K562 (cell line): ENCODE results near the gene IKBKG.

Experiments
- ARNT ChIP-seq, 2 experiments: fragments of 450-650 bp; IDR thresholded peaks; 2 replicates each; pipeline ENCODE4 v1.6.1; 2016; ENCODE audit warnings: mild to moderate bottlenecking in 1 of 2
- EZH2 ChIP-seq: IDR thresholded peaks from 2 replicates; pipeline ENCODE4 v1.6.1; 2012; ENCODE audit warnings: low read depth, mild to moderate bottlenecking, inconsistent platforms, low read length, borderline replicate concordance
- GTF3C2 ChIP-seq: IDR thresholded peaks from 3 replicates; pipeline ENCODE4 v1.6.1; 2011; ENCODE audit warnings: borderline replicate concordance, mild to moderate bottlenecking, moderate library complexity; ENCODE audit not compliant: insufficient read length; ENCODE audit errors: extremely low read depth
- SRF ChIP-seq, 2 experiments: fragments of 250-450, 450-650 bp in 1 of 2; sonication (Bioruptor Pico) in 1 of 2; sonication (generic) in 1 of 2; formaldehyde crosslinking; IDR thresholded peaks; 2 replicates each; pipeline versions ENCODE4 v1.5.0 to v1.5.1; 2020 to 2022; ENCODE audit warnings: mild to moderate bottlenecking in 1 of 2, missing genetic modification reagents in 1 of 2

- TF ChIP-seq SRF (CRISPR knock-in tag; IDR thresholded peaks at IDR 0.05) (no peak), EZH2 (no peak), ARNT (IDR thresholded peaks at IDR 0.05) (no peak), GTF3C2 (no peak)
Observed at GRCh38 chrX:154603438-154604430, 56.3 kb downstream of the IKBKG start.
